ENCODE results near the gene DLX6. TPM values are rescaled to one million over a fixed set of nuclear protein-coding genes. Genes with fewer than 3 reads are reported as not detected.

DLX6 gene
- total RNA-seq, 1 experiment from 2014 or later = not detected

DNA sequence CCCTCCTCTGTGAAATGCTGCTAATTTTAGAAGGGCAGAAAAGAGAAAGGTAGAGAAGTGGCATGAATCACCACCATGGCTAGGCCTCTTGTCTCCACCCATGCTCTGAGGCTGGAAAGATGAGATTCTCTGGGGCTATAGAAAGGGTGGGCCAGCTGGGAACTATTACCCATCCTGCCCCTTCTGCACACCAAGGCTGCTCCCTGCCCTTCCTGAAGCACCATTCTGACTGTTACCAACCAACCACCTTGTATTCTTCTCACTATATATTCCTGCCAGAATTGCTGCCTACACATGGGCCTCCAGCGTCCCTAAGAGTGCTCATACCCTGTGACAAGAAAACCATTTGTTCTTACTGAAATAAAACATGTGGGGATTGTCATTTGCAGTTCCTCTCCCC, 11.4 kb upstream of the DLX6 start:
- no peaks in the 10 kb centered on the region for H3K9me3 ChIP-seq (ENCODE audit: control insufficient read depth in 1 of 2, insufficient read depth in 1 of 2, low read depth in 1 of 2, low read length in 2 of 2)
- no TSS peak for BruUV-seq (replicated peaks)
- no peaks in the 10 kb centered on the region for H3K36me3 ChIP-seq (ENCODE audit: control insufficient read depth in 1 of 2, insufficient read depth in 2 of 2, low read length in 2 of 2)
- DNase-seq (ENCODE audit: low read depth, low spot score) = no peak
- POLR2A ChIA-PET = no interaction called here
- H3K9me2 ChIP-seq (ENCODE audit: insufficient read depth) = no peaks in the 10 kb centered on the region
- no peaks in the 10 kb centered on the region for H3K4me1 ChIP-seq (ENCODE audit: control insufficient read depth in 1 of 2, insufficient read depth in 2 of 2, low read length in 2 of 2)
- peaks cover 50% of the 10 kb centered on the region for H3K27me3 ChIP-seq (ENCODE audit: insufficient read depth, low read length)
- no peaks in the 10 kb centered on the region for H3K79me2 ChIP-seq (ENCODE audit: insufficient read depth, low read length)
- no peak overlapping the region for H3K4me2 ChIP-seq (ENCODE audit: low read length)
- no peak overlapping the region for H3K4me3 ChIP-seq (replicated peaks in 1 of 2; ENCODE audit: low read depth in 1 of 2, low read length in 2 of 2)
- no peak overlapping the region for H3K9ac ChIP-seq (ENCODE audit: low read length)
- no peak for ATAC-seq
- intact Hi-C loops (cut with micrococcal nuclease) = no loop called here
- RAD21 ChIA-PET (ENCODE audit: low non-redundant PET in 1 of 2, low total read pairs in 2 of 2, uncharacterized antibody in 2 of 2, unreplicated experiment in 2 of 2) = no interaction called here
- H4K20me1 ChIP-seq (ENCODE audit: insufficient read depth) = no peaks in the 10 kb centered on the region
- CTCF ChIA-PET = no interaction called here
- no peak overlapping the region for H2AFZ ChIP-seq (ENCODE audit: low read depth, low read length, poor library complexity, severe bottlenecking)
- TF ChIP-seq FOSL1 (IDR thresholded peaks at IDR 0.05; ENCODE audit: low read depth) (no peak), EZH2 (IDR thresholded peaks at IDR 0.05) (no peak), ELF1 (IDR thresholded peaks at IDR 0.05; ENCODE audit: borderline replicate concordance, low read depth) (no peak), JUND (IDR thresholded peaks at IDR 0.05) (no peak), SP1 (IDR thresholded peaks at IDR 0.05; ENCODE audit: low read depth) (no peak)
- H3K27ac ChIP-seq (ENCODE audit: low read depth, low read length) = no peak overlapping the region

DNA sequence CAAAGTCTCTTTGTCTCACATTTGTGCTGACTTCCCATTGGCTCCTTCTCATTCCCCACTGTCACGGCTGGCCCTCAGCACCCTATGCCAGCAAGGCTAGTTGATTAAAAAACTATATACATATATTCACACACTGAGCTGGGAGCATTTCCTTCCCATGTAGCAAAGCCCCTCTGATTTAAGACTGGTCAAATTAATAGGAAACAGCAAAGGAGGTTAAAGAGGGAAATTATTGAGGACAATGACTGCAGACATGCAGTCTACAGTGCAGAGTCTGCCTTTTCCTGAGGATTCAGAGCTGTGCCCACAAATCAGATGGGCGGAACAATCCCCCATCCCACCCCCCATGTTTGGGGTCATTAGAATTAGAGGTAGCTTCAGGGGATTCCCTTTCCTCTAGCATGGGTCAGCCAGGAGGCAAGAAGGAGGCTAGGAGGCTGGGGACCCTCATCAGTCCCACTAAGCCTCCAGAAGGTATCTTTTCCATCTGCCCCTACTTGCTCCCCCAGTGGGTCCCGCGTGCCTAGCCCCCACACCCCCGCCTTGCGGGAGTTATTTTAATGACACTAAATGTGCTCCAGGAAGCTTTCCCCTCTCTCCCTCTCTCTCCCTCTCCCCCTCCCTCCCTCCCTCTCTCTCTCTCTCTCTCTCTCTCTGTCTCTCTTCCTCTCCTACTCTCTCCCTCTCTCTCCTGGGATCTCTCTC, 9.8 kb upstream of the DLX6 start:
- intact Hi-C loops (cut with micrococcal nuclease) = no loop called here
- no peak overlapping the region for H3K4me3 ChIP-seq (replicated peaks in 1 of 2; ENCODE audit: low read depth in 1 of 2, low read length in 2 of 2)
- POLR2A ChIA-PET = no interaction called here
- no peaks in the 10 kb centered on the region for H3K79me2 ChIP-seq (ENCODE audit: insufficient read depth, low read length)
- H3K4me1 ChIP-seq (ENCODE audit: control insufficient read depth in 1 of 2, insufficient read depth in 2 of 2, low read length in 2 of 2) = no peaks in the 10 kb centered on the region
- H3K9me3 ChIP-seq (ENCODE audit: control insufficient read depth in 1 of 2, insufficient read depth in 1 of 2, low read depth in 1 of 2, low read length in 2 of 2) = no peaks in the 10 kb centered on the region
- no peak for ATAC-seq
- H4K20me1 ChIP-seq (ENCODE audit: insufficient read depth) = no peaks in the 10 kb centered on the region
- no TSS peak for BruUV-seq (replicated peaks)
- no peak overlapping the region for H3K9ac ChIP-seq (ENCODE audit: low read length)
- RAD21 ChIA-PET (ENCODE audit: low non-redundant PET in 1 of 2, low total read pairs in 2 of 2, uncharacterized antibody in 2 of 2, unreplicated experiment in 2 of 2) = no interaction called here
- TF ChIP-seq POLR2A (IDR thresholded peaks at IDR 0.05; ENCODE audit: borderline replicate concordance, extremely low read depth, insufficient read depth, insufficient read length) (no peak), FOSL1 (IDR thresholded peaks at IDR 0.05; ENCODE audit: low read depth) (no peak), CBX3 (IDR thresholded peaks at IDR 0.05; ENCODE audit: low read depth) (no peak)
- CTCF ChIA-PET = no interaction called here
- H2AFZ ChIP-seq (ENCODE audit: low read depth, low read length, poor library complexity, severe bottlenecking) = no peak overlapping the region
- peaks cover 43% of the 10 kb centered on the region for H3K27me3 ChIP-seq (ENCODE audit: insufficient read depth, low read length)
- no peak overlapping the region for H3K27ac ChIP-seq (ENCODE audit: low read depth, low read length)
- DNase-seq (ENCODE audit: low read depth, low spot score) = no peak
- no peaks in the 10 kb centered on the region for H3K36me3 ChIP-seq (ENCODE audit: control insufficient read depth in 1 of 2, insufficient read depth in 2 of 2, low read length in 2 of 2)
- H3K4me2 ChIP-seq (ENCODE audit: low read length) = no peak overlapping the region
- H3K9me2 ChIP-seq (ENCODE audit: insufficient read depth) = no peaks in the 10 kb centered on the region
